Stimulated activated naive CD8-positive, alpha-beta T cell treated with anti-CD3 and anti-CD28 coated beads, Interleukin-15, Interleukin-2, amounts not matched to agents 100 U/mL and 50 U/mL, for 24 hours (primary cell): ENCODE results near the gene IER5L.
"Not testable (repeated sequence)": the region's sequence is repeated elsewhere in the genome, so short reads cannot be mapped to it uniquely, and the experiment has no call there.

ENCODE experiments used
- ATAC-seq: fragments of 150-1000 bp; cut with Tn5 transposase; one replicate; pipeline ENCODE4 v1.10.0; 2021
- DNase-seq: peaks from one replicate; pipeline ENCODE4 v3.0.0; 2021

The IER5L gene

DNA sequence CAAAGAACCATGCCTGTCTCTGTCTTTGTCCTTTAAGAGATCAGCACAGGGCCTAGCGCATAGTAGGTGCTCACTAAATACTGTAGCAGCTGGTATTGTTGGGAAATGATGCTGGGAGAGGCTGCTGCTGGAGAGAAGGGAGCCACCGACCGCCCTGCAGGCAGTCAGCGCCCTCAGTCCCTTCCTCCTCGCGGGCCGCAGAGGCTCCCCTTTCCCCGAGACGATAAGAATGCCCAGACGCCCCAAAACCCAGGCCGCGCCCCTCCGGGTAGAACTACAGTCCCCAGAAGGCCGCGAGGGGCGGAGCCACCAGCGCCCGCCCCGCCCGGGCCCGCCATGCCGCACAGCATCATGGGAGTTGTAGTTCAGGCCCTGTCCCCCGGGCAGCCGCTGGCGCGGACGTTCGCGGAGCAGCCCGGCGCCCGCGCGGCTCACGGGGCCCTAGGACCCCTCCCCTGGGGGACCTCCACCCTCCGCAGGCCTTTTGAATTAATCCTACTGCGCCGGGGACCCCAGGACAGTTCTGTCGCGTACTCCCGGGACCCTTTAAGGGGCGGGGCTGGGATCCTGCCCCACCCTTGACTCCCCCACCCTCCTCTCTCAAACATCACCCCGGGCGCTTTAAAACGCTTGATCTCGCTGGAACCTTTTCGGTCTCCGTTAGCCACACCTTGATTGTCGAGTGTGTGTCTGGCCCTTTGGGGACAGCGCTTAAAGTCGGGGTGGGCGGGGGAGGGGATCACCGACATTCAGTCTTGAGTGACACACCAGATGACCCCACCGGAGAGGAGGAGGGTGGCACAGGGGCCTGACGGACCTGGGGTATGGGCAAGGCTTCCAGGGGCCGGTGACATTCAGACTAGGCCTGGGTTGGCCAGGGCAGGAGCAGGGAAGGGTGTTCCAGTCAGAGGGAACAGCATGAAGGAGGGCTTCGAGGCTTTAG, 24.8 kb upstream of the IER5L start:
- DNase-seq = peak; percentile 96
- peak; percentile 97 for ATAC-seq

GRCh38 chr9:129201866-129202265, 23.8 kb upstream of the IER5L start:
- DNase-seq = no peak
- no peak for ATAC-seq

DNA sequence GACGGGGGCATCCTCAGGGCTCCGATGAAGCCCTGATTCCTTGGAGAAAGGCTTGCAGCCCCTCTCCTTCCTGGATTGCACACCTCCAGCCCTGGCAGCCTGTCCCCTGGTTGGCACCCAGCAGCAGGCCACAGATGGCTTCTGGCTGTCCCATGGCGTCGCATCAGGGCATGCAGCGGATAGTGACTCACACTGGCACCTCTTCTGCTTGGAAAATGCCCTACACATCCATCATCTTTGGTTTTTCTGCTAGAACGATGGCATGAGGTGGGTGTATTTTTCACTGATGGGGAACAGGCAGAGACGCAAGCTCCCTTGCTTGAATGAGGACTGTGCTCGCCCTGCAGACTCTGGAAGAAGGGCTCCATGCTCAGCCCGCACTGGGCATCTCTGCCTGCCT, 23.2 kb upstream of the IER5L start:
- ATAC-seq (no peak), DNase-seq (no peak)

DNA sequence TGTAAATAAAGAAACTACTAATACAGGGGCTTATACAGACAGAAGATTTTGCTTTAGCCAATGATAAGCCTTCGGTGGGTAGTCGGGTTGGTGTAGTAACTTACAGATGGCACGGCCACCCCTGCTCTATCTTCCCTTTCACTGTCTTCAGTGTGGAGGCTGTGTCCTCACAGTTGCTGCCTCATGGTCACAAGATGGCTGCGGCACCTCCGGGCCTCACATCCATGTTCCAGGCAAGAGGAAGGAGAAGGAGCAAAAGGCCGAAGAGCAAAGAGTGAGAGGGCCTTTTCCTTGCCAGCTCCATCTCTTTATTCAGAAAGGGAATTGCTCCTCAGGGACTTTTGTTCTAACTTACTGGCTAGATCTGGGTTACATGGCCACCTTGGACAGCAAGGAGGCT, 22.2 kb upstream of the IER5L start:
- ATAC-seq (no peak), DNase-seq (no peak)

GRCh38 chr9:129199044-129199435, 21.0 kb upstream of the IER5L start:
- DNase-seq (no peak), ATAC-seq (no peak)

DNA sequence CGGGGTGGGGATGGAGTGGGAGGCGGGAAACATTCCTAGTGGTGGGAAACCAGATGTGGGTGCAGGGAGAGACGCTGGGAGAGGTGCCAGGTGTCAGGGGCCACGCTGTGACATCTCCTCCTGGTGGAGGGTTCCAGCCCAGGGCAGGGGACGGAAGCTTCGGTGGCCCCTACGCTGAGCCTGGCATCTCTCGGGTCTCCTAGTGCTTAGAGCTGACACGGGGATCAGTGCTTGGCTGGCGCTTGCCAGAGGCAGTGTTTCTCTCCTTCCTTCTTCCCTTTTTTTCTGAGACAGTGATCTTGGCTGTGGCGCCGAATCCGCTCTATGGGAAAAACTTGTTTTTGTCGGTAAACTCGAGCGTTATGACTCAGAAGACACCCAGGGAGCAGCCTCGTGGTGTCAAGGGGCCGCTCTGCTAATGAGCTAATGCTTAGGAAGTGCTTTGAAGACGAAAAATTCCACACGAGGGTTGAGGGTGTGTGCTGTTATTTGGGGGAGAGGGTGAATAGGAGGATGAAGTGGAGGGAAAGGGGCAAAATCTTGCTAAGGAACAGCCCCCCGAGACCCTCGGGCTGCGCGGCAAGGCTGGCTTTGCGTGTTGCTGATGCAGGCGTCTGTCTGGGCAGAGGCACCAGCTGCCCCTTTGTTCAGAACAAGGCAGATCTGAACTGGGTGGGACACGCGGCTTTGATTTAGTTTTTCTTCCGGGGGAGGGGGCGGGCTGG, 20.4 kb upstream of the IER5L start:
- DNase-seq (no peak), ATAC-seq (no peak)

DNA sequence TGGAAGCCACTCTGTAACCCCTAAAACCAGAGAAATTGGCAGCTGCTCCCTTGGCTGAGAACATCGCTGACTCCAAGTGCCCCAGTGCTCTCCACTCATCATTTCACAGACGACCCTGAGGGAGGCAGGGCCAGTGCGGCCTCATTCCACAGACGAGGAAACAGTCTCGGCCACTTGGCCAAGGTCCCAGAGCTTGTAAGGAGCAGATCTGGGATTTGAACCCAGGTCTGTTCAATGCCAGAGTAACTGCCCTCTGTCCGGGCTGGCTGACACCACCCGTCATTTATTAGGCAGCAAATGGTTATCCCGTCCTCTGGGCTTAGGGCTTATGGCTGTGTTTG, 19.9 kb upstream of the IER5L start:
- DNase-seq (no peak), ATAC-seq (no peak)

DNA sequence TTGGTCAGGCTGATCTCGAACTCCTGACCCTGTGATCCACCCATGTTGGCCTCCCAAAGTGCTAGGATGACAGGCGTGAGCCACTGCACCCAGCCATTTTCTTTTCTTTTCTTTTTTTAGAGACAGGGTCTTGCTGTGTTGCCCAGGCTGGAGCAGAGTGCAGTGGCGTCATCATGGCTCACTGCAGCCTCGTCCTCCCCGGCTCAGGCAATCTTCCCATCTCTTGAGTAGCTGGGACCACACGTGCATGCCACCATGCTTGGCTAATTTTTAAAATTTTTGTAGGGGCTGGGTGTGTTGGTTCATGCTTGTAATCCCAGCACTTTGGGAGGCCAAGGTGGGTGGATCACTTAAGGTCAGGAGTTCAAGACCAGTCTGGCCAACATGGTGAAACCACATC, 19.0 kb upstream of the IER5L start:
- not testable (repeated sequence) for DNase-seq, ATAC-seq

GRCh38 chr9:129195606-129196005, 17.5 kb upstream of the IER5L start:
- DNase-seq (no peak), ATAC-seq (no peak)

DNA sequence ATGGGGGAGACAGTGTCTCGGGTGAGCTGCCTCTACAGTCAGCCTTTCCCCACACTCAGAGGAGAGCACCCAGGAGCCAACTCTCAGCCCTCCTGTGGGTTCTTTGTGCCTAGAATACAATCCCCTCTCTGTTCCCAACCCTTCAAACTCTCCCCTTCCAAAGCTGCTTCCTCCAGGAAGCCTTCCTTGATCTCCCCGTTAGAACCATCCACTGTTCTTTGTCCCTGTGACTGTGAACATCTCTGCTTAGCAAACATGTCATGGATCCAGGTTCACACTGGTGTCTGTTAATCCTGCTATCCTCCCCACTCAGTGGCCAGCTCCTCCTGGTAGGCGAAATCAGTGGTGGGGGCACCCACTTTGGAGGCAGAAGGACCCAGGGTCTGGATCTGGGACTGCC, 16.2 kb upstream of the IER5L start:
- ATAC-seq (no peak), DNase-seq (no peak)

GRCh38 chr9:129193655-129194054, 15.6 kb upstream of the IER5L start:
- no peak for ATAC-seq

DNA sequence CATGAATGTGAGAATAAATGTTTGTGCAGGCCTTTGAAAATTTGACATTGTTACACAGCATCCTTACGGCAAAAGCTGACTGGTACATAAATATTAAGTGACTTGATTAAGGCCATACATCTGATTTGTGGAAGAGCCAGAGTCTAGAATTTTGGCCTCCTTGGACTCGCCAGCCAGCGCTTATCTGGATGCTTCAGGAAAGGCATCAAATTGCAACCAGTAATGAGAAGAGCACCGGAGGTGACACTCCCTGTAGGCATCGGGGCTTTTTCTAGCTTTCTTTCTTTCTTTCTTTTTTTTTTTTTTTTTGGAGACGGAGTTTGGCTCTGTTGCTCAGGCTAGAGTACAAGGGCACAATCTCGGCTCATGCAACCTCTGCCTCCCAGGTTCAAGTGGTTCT, 13.2 kb upstream of the IER5L start:
- no peak for DNase-seq
- no peak for ATAC-seq

More at GRCh38 chr9:129193655-129194054, 15.6 kb upstream of the IER5L start:
- DNase-seq = no peak

GRCh38 chr9:129189971-129190370, 11.9 kb upstream of the IER5L start:
- DNase-seq, ATAC-seq: not testable (repeated sequence)

GRCh38 chr9:129187042-129187441, 9.0 kb upstream of the IER5L start:
- ATAC-seq = no peak
- no peak for DNase-seq

- ATAC-seq (peak; percentile 58), DNase-seq (no peak)
Measured at GRCh38 chr9:129185991-129186390, 7.9 kb upstream of the IER5L start.

- ATAC-seq (no peak), DNase-seq (no peak)
Measured at GRCh38 chr9:129185402-129185801, 7.3 kb upstream of the IER5L start.

DNA sequence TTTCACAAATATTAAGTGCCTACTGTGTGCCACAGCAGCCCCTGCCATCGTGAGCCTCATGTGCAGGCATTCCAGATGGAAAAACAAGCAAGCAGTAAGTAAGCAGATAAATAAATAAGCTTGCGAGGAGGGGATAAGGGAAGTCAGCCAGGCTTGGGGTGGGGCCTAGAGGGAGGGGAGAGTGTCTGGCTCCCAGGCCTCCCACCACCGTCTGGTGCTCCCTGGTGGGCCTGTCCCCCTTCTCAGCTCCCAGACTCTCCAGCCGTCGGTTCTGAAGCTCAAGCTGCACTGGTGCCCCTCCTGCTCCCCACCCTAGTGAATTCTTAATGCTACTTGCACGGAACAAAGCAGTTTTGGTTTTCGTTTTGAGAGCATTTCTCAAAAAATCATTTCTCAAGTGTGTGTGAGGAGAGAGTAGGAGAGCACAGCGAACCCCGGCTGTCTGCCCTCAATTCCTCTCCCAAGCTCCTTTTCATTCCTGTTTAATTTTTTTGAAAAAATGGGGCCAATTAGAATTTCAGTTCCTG, 6.6 kb upstream of the IER5L start:
- DNase-seq (no peak), ATAC-seq (no peak)

GRCh38 chr9:129184219-129184524, 6.1 kb upstream of the IER5L start:
- ATAC-seq = no peak
- DNase-seq = no peak

- DNase-seq (no peak), ATAC-seq (no peak)
Measured at GRCh38 chr9:129183495-129184218, 5.6 kb upstream of the IER5L start.

DNA sequence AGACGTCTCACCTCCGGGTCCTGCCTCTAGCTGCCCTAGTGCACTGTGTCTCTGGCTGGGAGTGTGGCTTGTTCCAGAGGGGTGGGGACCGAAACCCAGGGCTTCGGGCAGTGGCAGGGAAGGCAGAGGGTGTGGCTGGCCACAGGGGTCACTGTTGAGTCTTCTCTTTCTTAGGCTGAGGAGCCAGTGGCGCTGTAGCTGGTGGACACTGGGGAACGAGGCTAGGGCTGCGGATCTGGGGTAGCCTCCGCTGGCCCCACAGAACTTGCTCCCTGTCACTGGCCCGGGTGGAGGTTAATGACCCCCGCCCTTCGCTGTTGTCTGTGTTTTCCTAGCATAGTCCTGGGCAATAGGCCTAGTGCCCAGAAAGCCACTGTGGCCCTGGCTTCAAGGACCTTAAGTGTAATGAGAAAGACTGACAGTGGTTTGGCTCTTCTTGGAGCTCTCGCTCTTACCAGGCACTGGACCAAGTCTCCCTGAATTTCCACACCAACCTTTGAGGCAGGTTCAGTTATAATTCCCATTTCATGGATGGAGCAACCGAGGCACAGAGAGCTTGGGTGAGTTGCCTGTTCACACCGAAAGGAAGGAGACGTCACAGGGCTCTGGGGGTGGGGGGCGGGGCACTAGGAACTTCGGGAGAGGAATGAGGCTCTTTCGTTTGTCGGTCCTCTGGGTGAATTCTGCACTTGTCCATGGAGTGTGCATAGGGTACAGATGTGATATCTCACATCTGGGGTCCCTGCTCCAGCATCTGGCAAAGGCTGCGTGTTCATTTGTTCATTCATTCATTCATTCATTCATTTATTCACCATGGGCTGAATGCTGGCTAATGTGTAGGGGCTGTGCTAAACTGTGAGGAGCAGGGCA, 4.8 kb upstream of the IER5L start:
- ATAC-seq (no peak), DNase-seq (no peak)

DNA sequence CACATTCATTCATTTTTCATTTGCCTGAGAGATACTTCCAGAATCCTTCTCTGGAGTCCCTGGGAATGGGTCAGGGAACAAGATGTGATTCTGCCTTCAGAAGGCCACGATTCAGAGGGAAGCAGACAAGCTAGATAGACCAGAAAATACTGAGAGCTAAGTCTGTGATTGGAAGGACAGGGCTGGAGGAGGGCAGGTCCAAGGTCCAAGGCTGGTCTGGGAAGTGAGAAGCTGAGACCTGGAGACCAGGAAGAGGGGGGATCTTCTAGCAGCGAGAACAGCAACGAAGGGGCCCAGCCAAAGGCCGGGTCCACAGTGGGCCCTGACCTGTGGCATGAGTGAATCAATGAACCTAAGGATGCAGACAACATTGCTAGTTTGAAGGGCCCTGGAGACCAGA, 4.1 kb upstream of the IER5L start:
- no peak for ATAC-seq
- no peak for DNase-seq

GRCh38 chr9:129181246-129181645, 3.2 kb upstream of the IER5L start:
- DNase-seq (no peak), ATAC-seq (no peak)
